Measurements from ENCODE around the gene RNPC3. TPM values are rescaled to one million over a fixed set of nuclear protein-coding genes. Genes with fewer than 3 reads are reported as not detected.

Gene RNPC3
- total and polyA plus RNA-seq, 2 of the 8 experiments (the other 6 are each of a cell fraction or from before 2014, with no cell fraction given): 10.9 to 12.8 TPM

- no peaks in the 10 kb centered on the region for H3K4me1 ChIP-seq (replicated peaks in 1 of 4; ENCODE audit: control insufficient read depth in 3 of 4, insufficient read depth in 4 of 4, low read length in 3 of 4)
- no peak overlapping the region for H3K23ac ChIP-seq (ENCODE audit: insufficient read length)
- H3K23me2 ChIP-seq (ENCODE audit: low read depth, low read length): no peaks in the 10 kb centered on the region
- H3K36me3 ChIP-seq (ENCODE audit: control insufficient read depth in 2 of 4, insufficient read depth in 4 of 4, low read length in 3 of 4): no peaks in the 10 kb centered on the region
- H2BK5ac ChIP-seq (ENCODE audit: low read depth, low read length): no peak overlapping the region
- no peak overlapping the region for H3K18ac ChIP-seq (ENCODE audit: extremely low read depth, low read length)
- no peak overlapping the region for H2AK5ac ChIP-seq (ENCODE audit: low read depth, low read length)
- H3K4me3 ChIP-seq (ENCODE audit: extremely low read depth in 1 of 4, insufficient read depth in 2 of 4, low read depth in 3 of 4, low read length in 4 of 4): no peak overlapping the region
- H3K79me2 ChIP-seq (ENCODE audit: control insufficient read depth in 1 of 2, insufficient read depth in 2 of 2, low read length in 2 of 2): no peaks in the 10 kb centered on the region
- H3K27me3 ChIP-seq (replicated peaks in 1 of 4; ENCODE audit: control insufficient read depth in 3 of 4, extremely low read depth in 1 of 4, insufficient read depth in 3 of 4, low read length in 3 of 4): no peaks in the 10 kb centered on the region
- no peaks in the 10 kb centered on the region for H3K9me3 ChIP-seq (ENCODE audit: insufficient read depth in 2 of 2, low read depth in 1 of 2, low read length in 1 of 2)
- H3K56ac ChIP-seq (replicated peaks; ENCODE audit: insufficient read length, low read depth, low read length): no peak overlapping the region
- ChIA-PET POLR2A (ENCODE audit: partially characterized antibody) (no interaction called here), CTCF (ENCODE audit: partially characterized antibody) (interaction anchor here (1.4 kb wide), 1 partner anchor 386 kb away, joined by 3 read pairs; no protein-coding TSS in a partner anchor)
- no peak overlapping the region for H3K4me2 ChIP-seq (ENCODE audit: insufficient read depth in 1 of 2, low read depth in 2 of 2, low read length in 2 of 2)
- H3K79me1 ChIP-seq (ENCODE audit: low read depth, low read length): no peaks in the 10 kb centered on the region
- H4K8ac ChIP-seq (ENCODE audit: extremely low read depth, insufficient read depth, low read length): no peak overlapping the region
- H2AFZ ChIP-seq (ENCODE audit: low read length): no peak overlapping the region
- H3K14ac ChIP-seq (ENCODE audit: insufficient read length): no peak overlapping the region
- DNase-seq (ENCODE audit: low read depth in 1 of 2, low spot score in 2 of 2) (no peak), FAIRE-seq (no peak)
- TF ChIP-seq POLR2A (IDR thresholded peaks at IDR 0.05; ENCODE audit: control extremely low read depth in 1 of 2, low read depth in 2 of 2, low read length in 2 of 2) (no peak), TAF1 (IDR thresholded peaks at IDR 0.05; ENCODE audit: low read depth, low read length) (no peak), CTBP2 (IDR thresholded peaks at IDR 0.05; ENCODE audit: borderline replicate concordance, insufficient read depth, insufficient read length, low read length) (no peak), HDAC6 (IDR thresholded peaks at IDR 0.05; ENCODE audit: low read depth, low read length) (no peak)
- no peak overlapping the region for H3K27ac ChIP-seq (ENCODE audit: low read depth, low read length)
- no peak overlapping the region for H2BK20ac ChIP-seq (ENCODE audit: low read length)
- no peak overlapping the region for H3K9ac ChIP-seq (replicated peaks in 1 of 4; ENCODE audit: extremely low read depth in 1 of 4, low read depth in 3 of 4, low read length in 3 of 4)
- no peak overlapping the region for H2BK12ac ChIP-seq (ENCODE audit: low read depth, low read length)
- no peaks in the 10 kb centered on the region for H4K20me1 ChIP-seq (replicated peaks in 1 of 2; ENCODE audit: control insufficient read depth in 1 of 2, insufficient read depth in 2 of 2, low read length in 2 of 2)
- H2BK120ac ChIP-seq (replicated peaks; ENCODE audit: low read depth, low read length): no peak overlapping the region
- WGBS, 2 experiments (ENCODE audit: extremely low coverage in 1 of 2, insufficient coverage in 1 of 2, insufficient read length in 1 of 2, insufficient replicate concordance in 2 of 2, low coverage in 1 of 2, low lambda C conversion rate in 2 of 2, missing lambda C conversion rate in 1 of 2): 92% methylated on average over 1 of the region's 1 CpG; no CpG with 5 or more reads in 1 of the 2 experiments
- no peak overlapping the region for H4K5ac ChIP-seq (ENCODE audit: insufficient read length, low read depth, low read length)
- H4K91ac ChIP-seq (replicated peaks; ENCODE audit: insufficient read length, low read length): no peak overlapping the region
- H2BK15ac ChIP-seq (ENCODE audit: low read length): no peak overlapping the region
- H3K4ac ChIP-seq (replicated peaks; ENCODE audit: insufficient read length, low read depth, low read length): no peak overlapping the region
Observed at GRCh38 chr1:103492003-103492625, 33.4 kb upstream of the RNPC3 start.

Measured in H1 (cell line).